H1 (cell line): Measurements from ENCODE around the gene SMYD3. TPM values are rescaled to one million over a fixed set of nuclear protein-coding genes. Genes with fewer than 3 reads are reported as not detected.

Source experiments
- CTCF ChIA-PET: fragments of 300-600 bp; sonication (Branson Sonifier 250); formaldehyde crosslinking; loops from one replicate; lab custom pipeline; 2021; ENCODE audit not compliant: partially characterized antibody; lab: Charles Lee
- POLR2A ChIA-PET: fragments of 300-600 bp; sonication (Branson Sonifier 250); formaldehyde crosslinking; loops from one replicate; lab custom pipeline; 2021; ENCODE audit warnings: inconsistent platforms; ENCODE audit not compliant: partially characterized antibody; lab: Charles Lee
- DNase-seq, 2 experiments: peaks; one replicate each; pipeline versions ENCODE4 v3.0.0 to v3.0.0-alpha.2; 2010 to 2022; ENCODE audit warnings: low spot score in 2 of 2, low read depth in 1 of 2, mixed read lengths in 1 of 2
- FAIRE-seq: peaks from 2 replicates; lab custom pipeline; 2011; peaks lifted over from hg19 to GRCh38; lab: Jason Lieb, UNC
- H2AFZ ChIP-seq: 2 replicates; pipeline ENCODE4 v1.8.1; 2012; ENCODE audit warnings: low read length, inconsistent platforms
- H2AK5ac ChIP-seq: 2 replicates; pipeline ENCODE4 v1.6.1; 2013; ENCODE audit warnings: low read depth, low read length
- H2BK120ac ChIP-seq: replicated peaks from 2 replicates; pipeline ENCODE3; 2013; ENCODE audit warnings: low read depth, low read length, inconsistent platforms
- H2BK12ac ChIP-seq: 2 replicates; pipeline ENCODE4 v1.6.1; 2013; ENCODE audit warnings: low read depth, low read length
- H2BK15ac ChIP-seq: 2 replicates; pipeline ENCODE4 v1.6.1; 2013; ENCODE audit warnings: low read length
- H2BK20ac ChIP-seq: 2 replicates; pipeline ENCODE4 v1.6.1; 2013; ENCODE audit warnings: low read length
- H2BK5ac ChIP-seq: 2 replicates; pipeline ENCODE4 v1.6.1; 2013; ENCODE audit warnings: low read depth, low read length
- H3K14ac ChIP-seq: 2 replicates; pipeline ENCODE4 v1.6.1; 2013; ENCODE audit warnings: inconsistent platforms; ENCODE audit not compliant: insufficient read length
- H3K18ac ChIP-seq: 2 replicates; pipeline ENCODE4 v1.6.1; 2013; ENCODE audit warnings: low read length; ENCODE audit errors: extremely low read depth
- H3K23ac ChIP-seq: 2 replicates; pipeline ENCODE4 v1.6.1; 2013; ENCODE audit warnings: inconsistent platforms; ENCODE audit not compliant: insufficient read length
- H3K23me2 ChIP-seq: 2 replicates; pipeline ENCODE4 v1.6.1; 2013; ENCODE audit warnings: low read depth, low read length
- H3K27ac ChIP-seq: 2 replicates; pipeline ENCODE4 v1.6.1; 2011; ENCODE audit warnings: low read depth, low read length, inconsistent platforms
- H3K27me3 ChIP-seq, 4 experiments: replicated peaks in 1 of 4; 1 replicate in 1 of 4; 2 replicates in 3 of 4; pipeline versions ENCODE4 v1.6.1 to v1.8.1; 2011 to 2013; ENCODE audit warnings: low read length in 3 of 4, mild to moderate bottlenecking in 3 of 4, inconsistent platforms in 2 of 4, mixed read lengths in 2 of 4, moderate library complexity in 1 of 4; ENCODE audit not compliant: control insufficient read depth in 3 of 4, insufficient read depth in 3 of 4; ENCODE audit errors: extremely low read depth in 1 of 4
- H3K36me3 ChIP-seq, 4 experiments: 2 replicates each; pipeline versions ENCODE4 v1.6.1 to v1.8.1; 2011 to 2013; ENCODE audit warnings: mild to moderate bottlenecking in 4 of 4, low read length in 3 of 4, moderate library complexity in 2 of 4, control low read depth in 1 of 4, inconsistent platforms in 1 of 4; ENCODE audit not compliant: insufficient read depth in 4 of 4, control insufficient read depth in 2 of 4
- H3K4ac ChIP-seq: replicated peaks from 2 replicates; pipeline ENCODE3; 2013; ENCODE audit warnings: low read length, low read depth, mixed read lengths, inconsistent platforms; ENCODE audit not compliant: insufficient read length
- H3K4me1 ChIP-seq, 4 experiments: replicated peaks in 1 of 4; 1 replicate in 1 of 4; 2 replicates in 3 of 4; pipeline versions ENCODE4 v1.6.1 to v1.8.1; 2011 to 2013; ENCODE audit warnings: low read length in 3 of 4, inconsistent platforms in 2 of 4, mixed read lengths in 1 of 4; ENCODE audit not compliant: insufficient read depth in 4 of 4, control insufficient read depth in 3 of 4
- H3K4me2 ChIP-seq, 2 experiments: 2 replicates each; pipeline versions ENCODE4 v1.6.1 to v1.8.1; 2011 to 2013; ENCODE audit warnings: low read depth in 2 of 2, low read length in 2 of 2, control low read depth in 1 of 2, inconsistent platforms in 1 of 2, mild to moderate bottlenecking in 1 of 2; ENCODE audit not compliant: insufficient read depth in 1 of 2
- H3K4me3 ChIP-seq, 4 experiments: fragments of 200-600, 300-600 bp in 1 of 4; sonication (generic), shearing (Covaris generic), sonication (Bioruptor Twin) in 1 of 4; 2 replicates each; pipeline versions ENCODE4 v1.5.1 to v1.8.1; 2011 to 2016; ENCODE audit warnings: low read length in 4 of 4, low read depth in 3 of 4, control low read depth in 2 of 4, inconsistent platforms in 2 of 4, mild to moderate bottlenecking in 2 of 4, mixed read lengths in 1 of 4, moderate library complexity in 1 of 4; ENCODE audit not compliant: insufficient read depth in 2 of 4; ENCODE audit errors: extremely low read depth in 1 of 4
- H3K56ac ChIP-seq: replicated peaks from 2 replicates; pipeline ENCODE3; 2013; ENCODE audit warnings: low read depth, mild to moderate bottlenecking, mixed read lengths, low read length, inconsistent platforms; ENCODE audit not compliant: insufficient read length
- H3K79me1 ChIP-seq: 2 replicates; pipeline ENCODE4 v1.6.1; 2013; ENCODE audit warnings: low read depth, low read length, control low read depth
- H3K79me2 ChIP-seq, 2 experiments: 2 replicates each; pipeline versions ENCODE4 v1.6.1 to v1.8.1; 2012 to 2013; ENCODE audit warnings: low read length in 2 of 2, mild to moderate bottlenecking in 2 of 2, inconsistent platforms in 1 of 2; ENCODE audit not compliant: insufficient read depth in 2 of 2, control insufficient read depth in 1 of 2
- H3K9ac ChIP-seq, 4 experiments: replicated peaks in 1 of 4; 1 replicate in 1 of 4; 2 replicates in 3 of 4; pipeline versions ENCODE4 v1.6.1 to v1.8.1; 2011 to 2013; ENCODE audit warnings: low read depth in 3 of 4, low read length in 3 of 4, control low read depth in 2 of 4, mild to moderate bottlenecking in 2 of 4, moderate library complexity in 2 of 4, inconsistent platforms in 1 of 4; ENCODE audit errors: extremely low read depth in 1 of 4
- H3K9me3 ChIP-seq, 2 experiments: 2 replicates each; pipeline versions ENCODE4 v1.6.1 to v1.8.1; 2012 to 2013; ENCODE audit warnings: mild to moderate bottlenecking in 2 of 2, moderate library complexity in 2 of 2, control low read depth in 1 of 2, inconsistent platforms in 1 of 2, low read depth in 1 of 2, low read length in 1 of 2, mixed read lengths in 1 of 2; ENCODE audit not compliant: insufficient read depth in 2 of 2
- H4K20me1 ChIP-seq, 2 experiments: replicated peaks in 1 of 2; 2 replicates each; pipeline versions ENCODE3 to v1.8.1; 2011 to 2013; ENCODE audit warnings: inconsistent platforms in 2 of 2, low read length in 2 of 2, mild to moderate bottlenecking in 1 of 2; ENCODE audit not compliant: insufficient read depth in 2 of 2, control insufficient read depth in 1 of 2
- H4K5ac ChIP-seq: 2 replicates; pipeline ENCODE4 v1.6.1; 2013; ENCODE audit warnings: low read length, low read depth, mixed read lengths, inconsistent platforms; ENCODE audit not compliant: insufficient read length
- H4K8ac ChIP-seq: 2 replicates; pipeline ENCODE4 v1.8.0; 2013; ENCODE audit warnings: mild to moderate bottlenecking, moderate library complexity, low read length, inconsistent platforms; ENCODE audit not compliant: insufficient read depth; ENCODE audit errors: extremely low read depth
- H4K91ac ChIP-seq: replicated peaks from 2 replicates; pipeline ENCODE3; 2013; ENCODE audit warnings: low read length, mixed read lengths, inconsistent platforms; ENCODE audit not compliant: insufficient read length
- ASH2L ChIP-seq: fragments of 200-600, 300-600 bp; sonication (generic); IDR thresholded peaks from one replicate; pipeline ENCODE4 v1.7.1; 2017; ENCODE audit warnings: low read length
- CBX8 ChIP-seq: fragments of 300-800, 300-1000 bp; sonication (generic); IDR thresholded peaks from 2 replicates; pipeline ENCODE4 v1.7.1; 2016; ENCODE audit warnings: low read depth, low read length, borderline replicate concordance
- CHD2 ChIP-seq: IDR thresholded peaks from 2 replicates; pipeline ENCODE4 v1.6.1; 2012; ENCODE audit warnings: low read length, improper control_type of control experiment
- EGR1 ChIP-seq: IDR thresholded peaks from 2 replicates; pipeline ENCODE4 v1.6.1; 2011; ENCODE audit warnings: low read depth, low read length, borderline replicate concordance
- EP300 ChIP-seq, 2 experiments: IDR thresholded peaks; 1 replicate in 1 of 2; 2 replicates in 1 of 2; pipeline ENCODE4 v1.6.1; 2011 to 2012; ENCODE audit warnings: low read depth in 2 of 2, low read length in 2 of 2, mild to moderate bottlenecking in 2 of 2, borderline replicate concordance in 1 of 2, inconsistent platforms in 1 of 2, moderate library complexity in 1 of 2
- FOSL1 ChIP-seq: IDR thresholded peaks from 2 replicates; pipeline ENCODE4 v1.6.1; 2011; ENCODE audit warnings: mild to moderate bottlenecking, low read depth, low read length, moderate library complexity; ENCODE audit not compliant: insufficient read depth
- JUND ChIP-seq: IDR thresholded peaks from 2 replicates; pipeline ENCODE4 v1.6.1; 2011; ENCODE audit warnings: mild to moderate bottlenecking, improper control_type of control experiment, low read length
- KDM5A ChIP-seq: fragments of 200-600 bp; IDR thresholded peaks from 2 replicates; pipeline ENCODE4 v1.7.1; 2012; ENCODE audit warnings: mild to moderate bottlenecking, low read length, inconsistent platforms, mixed read lengths
- RXRA ChIP-seq: IDR thresholded peaks from 2 replicates; pipeline ENCODE4 v1.6.1; 2011; ENCODE audit warnings: low read depth, mild to moderate bottlenecking, low read length, moderate library complexity; ENCODE audit not compliant: insufficient read depth
- SAP30 ChIP-seq: fragments of 300-600 bp; sonication (generic); IDR thresholded peaks from 2 replicates; pipeline ENCODE4 v1.7.1; 2012; ENCODE audit warnings: low read length, moderate library complexity, mild to moderate bottlenecking, inconsistent platforms; ENCODE audit not compliant: insufficient read depth, insufficient replicate concordance
- SIN3A ChIP-seq, 2 experiments: IDR thresholded peaks in 1 of 2; conservative IDR thresholded peaks in 1 of 2; 2 replicates each; pipeline ENCODE4 v1.6.1; 2011 to 2012; ENCODE audit warnings: low read length in 2 of 2, improper control_type of control experiment in 1 of 2, low read depth in 1 of 2, mild to moderate bottlenecking in 1 of 2
- TEAD4 ChIP-seq: IDR thresholded peaks from 2 replicates; pipeline ENCODE4 v1.6.1; 2012; ENCODE audit warnings: low read depth, low read length, inconsistent platforms, mixed read lengths
- YY1 ChIP-seq: IDR thresholded peaks from 2 replicates; pipeline ENCODE4 v1.6.1; 2011; ENCODE audit warnings: low read depth, mild to moderate bottlenecking, low read length
- WGBS, 2 experiments: shearing (Covaris generic) in 1 of 2; methylation state at CpG; one replicate each; pipeline versions ENCODE4 v1.1.6 to v1.1.7; 2013 to 2015; ENCODE audit warnings: low lambda C conversion rate in 2 of 2, mixed read lengths in 2 of 2, inconsistent platforms in 1 of 2, low coverage in 1 of 2, missing lambda C conversion rate in 1 of 2; ENCODE audit not compliant: insufficient replicate concordance in 2 of 2, insufficient coverage in 1 of 2, insufficient read length in 1 of 2; ENCODE audit errors: extremely low coverage in 1 of 2, missing lambda C conversion rate in 1 of 2; 5-methylcytosine and 5-hydroxymethylcytosine counted together
- polyA plus RNA-seq, 7 experiments: library from polyadenylated mRNA; depleted of rRNA in 3 of 7; stranded (reverse) in 5 of 7; unstranded in 2 of 7; fragments of >200 nt in 5 of 7; fragments of 200-250 nt in 2 of 7; gene quantifications; 1 replicate in 5 of 7; 2 replicates in 1 of 7; 4 replicates in 1 of 7; pipeline versions ENCODE4 v1.2.1 to v1.2.3, GENCODE V29; 2011 to 2013; ENCODE audit warnings: missing spikeins in 2 of 7, mixed read lengths in 2 of 7
- total RNA-seq: library from RNA; stranded (reverse); fragmentation: NEBNext Ultra II Directional; extraction: Animal tissue kit (Norgen Biotek cat#: 25700); gene quantifications from 2 replicates; pipeline ENCODE4 v1.2.1, GENCODE V29; 2021

SMYD3 gene
- total and polyA plus RNA-seq, 2 of the 8 experiments (the other 6 are each of a cell fraction or from before 2014, with no cell fraction given) = 17.3 to 25.4 TPM

DNA sequence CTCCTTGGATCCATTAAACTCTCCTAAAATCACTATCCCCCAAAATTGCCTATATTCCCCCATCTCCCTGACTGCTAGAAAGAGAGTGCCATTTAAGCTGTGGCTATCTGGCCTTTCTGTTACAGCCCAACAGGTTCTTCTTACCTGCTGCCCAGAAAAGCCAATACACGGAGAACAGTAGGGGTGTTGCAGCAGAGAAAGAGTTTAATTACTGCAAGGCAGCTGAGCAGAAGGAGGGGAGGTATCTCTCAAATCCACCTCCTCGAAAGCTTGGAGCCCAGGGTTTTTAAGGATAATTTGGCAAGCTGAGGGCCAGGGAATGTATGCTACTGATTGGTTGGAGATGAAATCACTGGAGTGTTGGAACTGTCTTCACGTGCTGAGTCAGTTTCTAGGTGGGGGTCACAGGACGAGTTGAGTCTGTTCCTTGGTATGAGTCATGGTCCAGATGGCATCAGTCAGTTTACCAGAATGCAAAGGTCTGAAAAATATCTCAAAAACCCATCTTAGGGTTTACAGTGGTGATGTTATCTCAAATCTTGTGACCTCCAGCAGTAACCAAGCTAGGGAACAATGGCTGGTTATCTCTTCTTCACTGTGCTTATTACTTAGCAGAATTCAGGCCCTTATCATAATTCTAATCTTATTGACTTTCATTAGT lies 89.8 kb downstream of the SMYD3 start:
- H2BK12ac ChIP-seq = no peak overlapping the region
- 0 out of 7 replicates have a peak, but pooled peaks cover 0 to 2% (median 0%) of the 10 kb centered on the region in 4 experiments for H3K4me1 ChIP-seq
- no peak overlapping the region for H2BK20ac ChIP-seq
- H4K91ac ChIP-seq = no peak overlapping the region
- H2BK5ac ChIP-seq = no peak overlapping the region
- ChIA-PET CTCF (interaction anchor here (0.6 to 1.2 kb wide), 4 partner anchors 9 to 754 kb away, joined by 3 to 5 read pairs (median 4); no protein-coding TSS in a partner anchor), POLR2A (no interaction called here)
- H3K79me2 ChIP-seq = no peaks in the 10 kb centered on the region
- 0 out of 2 replicates have a peak overlapping the region, but pooled peaks have one; percentile 34 for H2AK5ac ChIP-seq
- FAIRE-seq (no peak), DNase-seq (no peak)
- H3K4me3 ChIP-seq = no peak overlapping the region
- H2BK120ac ChIP-seq = no peak overlapping the region
- no peak overlapping the region for H3K4ac ChIP-seq
- no peak overlapping the region for H3K4me2 ChIP-seq
- H2AFZ ChIP-seq = no peak overlapping the region
- no peak overlapping the region for H3K56ac ChIP-seq
- H3K18ac ChIP-seq = no peak overlapping the region
- no peak overlapping the region for H3K9ac ChIP-seq
- no peak overlapping the region for H3K27ac ChIP-seq
- H3K27me3 ChIP-seq = no peaks in the 10 kb centered on the region
- no peaks in the 10 kb centered on the region; the same call in 1 of the 2 replicates for H3K79me1 ChIP-seq
- no peaks in the 10 kb centered on the region for H3K36me3 ChIP-seq
- peaks cover 3 to 11% of the 10 kb centered on the region in 2 experiments; a peak in 2 of 4 replicates for H3K9me3 ChIP-seq
- no peak overlapping the region for H2BK15ac ChIP-seq
- 78% methylated on average over 4 of the region's 4 CpGs; no CpG with 5 or more reads in 1 of the 2 experiments for WGBS, 2 experiments
- no peak overlapping the region for H4K5ac ChIP-seq
- no peak overlapping the region for H3K14ac ChIP-seq
- no peaks in the 10 kb centered on the region for H4K20me1 ChIP-seq
- no peak overlapping the region for H3K23ac ChIP-seq
- H3K23me2 ChIP-seq = no peaks in the 10 kb centered on the region
- no peak overlapping the region for H4K8ac ChIP-seq
- no peak for TF ChIP-seq CBX8
- TF ChIP-seq KDM5A = no peak
- TF ChIP-seq ASH2L = no peak
- no peak for TF ChIP-seq SAP30
- no peak for TF ChIP-seq EGR1
- TF ChIP-seq RXRA = no peak
- no peak for TF ChIP-seq SIN3A (conservative IDR thresholded peaks at IDR 0.05 in 1 of 2, IDR thresholded peaks at IDR 0.05 in 1 of 2; ENCODE audit: low read depth in 1 of 2, low read length in 2 of 2)
- TF ChIP-seq CHD2 = no peak
- TF ChIP-seq EP300 (IDR thresholded peaks at IDR 0.05; ENCODE audit: borderline replicate concordance in 1 of 2, low read depth in 2 of 2, low read length in 2 of 2) = no peak
- no peak for TF ChIP-seq JUND
- TF ChIP-seq TEAD4 = no peak
- no peak for TF ChIP-seq FOSL1
- no peak for TF ChIP-seq YY1
